Fibroblast of pulmonary artery (primary cell): Measurements from ENCODE around the gene DENND5A.
A peak's percentile ranks its signal among the peaks of the same experiment; 100 is the strongest.
"Not testable (repeated sequence)": the region's sequence is repeated elsewhere in the genome, so short reads cannot be mapped to it uniquely, and the experiment has no call there.

Experiments
- DNase-seq: peaks from one replicate; pipeline ENCODE4 v3.0.0-alpha.2; 2010; ENCODE audit warnings: low read depth
- H3K4me3 ChIP-seq: replicated peaks from 2 replicates; pipeline ENCODE4 v1.5.1; 2011; ENCODE audit warnings: low read depth, mild to moderate bottlenecking, control low read depth, low read length, moderate library complexity
- CTCF ChIP-seq: IDR thresholded peaks from 2 replicates; pipeline ENCODE4 v1.5.1; 2011; ENCODE audit warnings: mild to moderate bottlenecking, control low read depth, low read length, inconsistent platforms; ENCODE audit errors: missing control alignments

Gene DENND5A

GRCh38 chr11:9230296-9230695, 34.9 kb downstream of the DENND5A start:
- no peak for TF ChIP-seq CTCF
- DNase-seq: no peak
- no peak overlapping the region for H3K4me3 ChIP-seq

GRCh38 chr11:9228091-9228490, 37.1 kb downstream of the DENND5A start:
- TF ChIP-seq CTCF: no peak
- no peak overlapping the region for H3K4me3 ChIP-seq
- no peak for DNase-seq

- TF ChIP-seq CTCF: no peak
- DNase-seq: no peak
- H3K4me3 ChIP-seq: no peak overlapping the region
Measured at GRCh38 chr11:9225748-9226298, 39.3 kb downstream of the DENND5A start.

DNA sequence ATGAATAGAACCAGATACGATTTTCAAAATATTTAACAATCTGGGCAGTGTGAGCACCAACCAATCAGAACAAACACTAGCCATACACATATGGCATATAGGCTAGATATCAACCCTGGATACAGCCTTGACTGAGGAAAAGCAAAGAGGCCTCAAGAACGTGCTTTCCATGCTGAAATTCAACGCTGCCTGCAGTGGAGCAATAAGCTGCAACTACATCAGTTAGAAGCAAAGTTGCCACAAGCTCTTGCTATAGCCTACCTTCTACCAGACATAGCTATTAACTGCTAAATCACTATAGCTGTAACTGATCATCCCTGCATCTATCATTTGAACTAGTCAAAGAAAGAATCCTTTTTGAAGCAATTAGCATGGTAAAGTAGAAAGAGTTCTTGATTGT, 42.5 kb downstream of the DENND5A start:
- TF ChIP-seq CTCF: no peak
- no peak for DNase-seq
- no peak overlapping the region for H3K4me3 ChIP-seq

GRCh38 chr11:9220853-9221252, 44.3 kb downstream of the DENND5A start:
- DNase-seq, H3K4me3 ChIP-seq: not testable (repeated sequence)

- no peak overlapping the region for H3K4me3 ChIP-seq
- no peak for TF ChIP-seq CTCF
- peak; percentile 96 for DNase-seq
Measured at GRCh38 chr11:9219572-9219971, 45.6 kb downstream of the DENND5A start.

- peak; percentile 98 for DNase-seq
- no peak overlapping the region for H3K4me3 ChIP-seq
- no peak for TF ChIP-seq CTCF
Measured at GRCh38 chr11:9219115-9219514, 46.0 kb downstream of the DENND5A start.
